MM.1S (cell line): ENCODE data around the gene STK32A.

Experiments used
- EZH2 ChIP-seq: fragments of 300-600 bp; sonication (generic); optimal IDR thresholded peaks from 2 replicates; pipeline ENCODE3; 2017; ENCODE audit warnings: low read depth, mild to moderate bottlenecking, antibody characterized with exemption, low read length, mixed read lengths
- EZH2phosphoT487 ChIP-seq: fragments of 300-600 bp; sonication (generic); IDR thresholded peaks from 2 replicates; pipeline ENCODE4 v1.6.1; 2018; ENCODE audit warnings: antibody characterized with exemption, low read length
- TF ChIP-seq, protein P1 (sequence below): fragments of 300-600 bp; sonication (generic); IDR thresholded peaks from 2 replicates; pipeline ENCODE4 v1.5.1; 2016; ENCODE audit warnings: antibody characterized with exemption, low read length, mixed read lengths

DNA sequence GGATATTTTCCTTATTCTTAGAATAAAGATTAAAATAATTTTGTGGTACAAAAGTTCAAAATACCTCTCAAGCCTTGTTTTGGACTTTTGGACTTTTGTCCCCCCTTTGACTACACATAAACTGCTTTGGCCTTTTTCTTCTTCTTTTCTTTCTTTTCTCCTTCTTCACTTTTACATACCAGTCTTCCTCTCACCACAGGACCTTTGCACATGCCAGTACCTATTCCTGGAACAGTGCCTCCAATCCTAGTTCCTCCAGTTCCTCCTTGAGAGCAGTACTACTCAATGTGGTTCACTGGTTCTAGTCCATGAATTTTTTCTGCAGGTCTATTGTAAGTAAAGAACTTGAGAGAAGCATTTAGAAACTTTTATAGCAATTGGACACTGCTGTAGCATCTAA lies 136.5 kb downstream of the STK32A start:
- TF ChIP-seq, protein P1, sequence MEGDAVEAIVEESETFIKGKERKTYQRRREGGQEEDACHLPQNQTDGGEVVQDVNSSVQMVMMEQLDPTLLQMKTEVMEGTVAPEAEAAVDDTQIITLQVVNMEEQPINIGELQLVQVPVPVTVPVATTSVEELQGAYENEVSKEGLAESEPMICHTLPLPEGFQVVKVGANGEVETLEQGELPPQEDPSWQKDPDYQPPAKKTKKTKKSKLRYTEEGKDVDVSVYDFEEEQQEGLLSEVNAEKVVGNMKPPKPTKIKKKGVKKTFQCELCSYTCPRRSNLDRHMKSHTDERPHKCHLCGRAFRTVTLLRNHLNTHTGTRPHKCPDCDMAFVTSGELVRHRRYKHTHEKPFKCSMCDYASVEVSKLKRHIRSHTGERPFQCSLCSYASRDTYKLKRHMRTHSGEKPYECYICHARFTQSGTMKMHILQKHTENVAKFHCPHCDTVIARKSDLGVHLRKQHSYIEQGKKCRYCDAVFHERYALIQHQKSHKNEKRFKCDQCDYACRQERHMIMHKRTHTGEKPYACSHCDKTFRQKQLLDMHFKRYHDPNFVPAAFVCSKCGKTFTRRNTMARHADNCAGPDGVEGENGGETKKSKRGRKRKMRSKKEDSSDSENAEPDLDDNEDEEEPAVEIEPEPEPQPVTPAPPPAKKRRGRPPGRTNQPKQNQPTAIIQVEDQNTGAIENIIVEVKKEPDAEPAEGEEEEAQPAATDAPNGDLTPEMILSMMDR: no peak
- TF ChIP-seq EZH2 (no peak), EZH2phosphoT487 (no peak)
